PC-9 (cell line): ENCODE results near the gene LRMDA.

Experiments used
- EZH2 ChIP-seq: fragments of 200-600 bp; sonication (generic); IDR thresholded peaks from 2 replicates; pipeline ENCODE4 v1.8.0; 2017; ENCODE audit warnings: antibody characterized with exemption, low read depth
- TF ChIP-seq, protein P1 (sequence below): fragments of 200-600 bp; sonication (generic); conservative IDR thresholded peaks from 2 replicates; pipeline ENCODE4 v1.6.1; 2017; ENCODE audit warnings: mixed run types, antibody characterized with exemption, mild to moderate bottlenecking, moderate library complexity

DNA sequence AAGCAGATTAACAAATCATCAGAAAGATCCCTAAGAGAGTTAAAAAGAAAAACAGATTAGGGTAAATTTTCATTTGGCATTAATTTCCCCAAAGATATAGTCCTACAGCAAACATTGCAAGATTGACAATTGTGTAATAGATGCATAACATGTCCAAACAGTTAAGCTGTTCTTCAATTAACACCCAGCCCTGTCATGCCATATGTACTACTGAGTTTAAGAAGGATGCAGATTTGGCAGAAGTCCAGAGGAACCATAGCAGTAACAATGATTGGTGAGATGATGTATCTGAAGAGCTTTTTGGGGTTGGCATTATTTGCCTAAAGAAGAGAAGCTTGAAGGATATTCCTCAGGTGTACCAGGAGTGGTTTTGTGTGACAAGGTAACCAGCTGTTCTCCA is 287.6 kb downstream of the LRMDA start:
- TF ChIP-seq EZH2, result no peak
- TF ChIP-seq, protein P1, sequence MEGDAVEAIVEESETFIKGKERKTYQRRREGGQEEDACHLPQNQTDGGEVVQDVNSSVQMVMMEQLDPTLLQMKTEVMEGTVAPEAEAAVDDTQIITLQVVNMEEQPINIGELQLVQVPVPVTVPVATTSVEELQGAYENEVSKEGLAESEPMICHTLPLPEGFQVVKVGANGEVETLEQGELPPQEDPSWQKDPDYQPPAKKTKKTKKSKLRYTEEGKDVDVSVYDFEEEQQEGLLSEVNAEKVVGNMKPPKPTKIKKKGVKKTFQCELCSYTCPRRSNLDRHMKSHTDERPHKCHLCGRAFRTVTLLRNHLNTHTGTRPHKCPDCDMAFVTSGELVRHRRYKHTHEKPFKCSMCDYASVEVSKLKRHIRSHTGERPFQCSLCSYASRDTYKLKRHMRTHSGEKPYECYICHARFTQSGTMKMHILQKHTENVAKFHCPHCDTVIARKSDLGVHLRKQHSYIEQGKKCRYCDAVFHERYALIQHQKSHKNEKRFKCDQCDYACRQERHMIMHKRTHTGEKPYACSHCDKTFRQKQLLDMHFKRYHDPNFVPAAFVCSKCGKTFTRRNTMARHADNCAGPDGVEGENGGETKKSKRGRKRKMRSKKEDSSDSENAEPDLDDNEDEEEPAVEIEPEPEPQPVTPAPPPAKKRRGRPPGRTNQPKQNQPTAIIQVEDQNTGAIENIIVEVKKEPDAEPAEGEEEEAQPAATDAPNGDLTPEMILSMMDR, result no peak
